SK-N-SH (cell line): ENCODE data around the gene G6PC2. TPM values are rescaled to one million over a fixed set of nuclear protein-coding genes. Genes with fewer than 3 reads are reported as not detected.

Experiments
- CTCF ChIA-PET: fragments of 300-600, 350-600 bp; formaldehyde crosslinking; extraction: SDS; loops from one replicate; lab custom pipeline; 2021; lab: Yijun Ruan, JAX
- POLR2A ChIA-PET: fragments of 350-600 bp; sonication (Branson Sonifier 250); formaldehyde crosslinking; extraction: SDS; loops from one replicate; lab custom pipeline; 2020; ENCODE audit warnings: antibody characterized with exemption, inconsistent platforms; lab: Yijun Ruan, JAX
- DNase-seq: peaks from one replicate; pipeline ENCODE4 v3.0.0; 2012
- H2AFZ ChIP-seq: fragments of 200-600 bp; sonication (generic); 2 replicates; pipeline ENCODE4 v1.8.1; 2016; ENCODE audit warnings: antibody characterized with exemption, mild to moderate bottlenecking, low read depth
- H3F3A ChIP-seq: fragments of 200-600 bp; sonication (generic); replicated peaks from 2 replicates; pipeline ENCODE3; 2016; ENCODE audit warnings: antibody characterized with exemption, mild to moderate bottlenecking; ENCODE audit not compliant: insufficient read depth
- H3K27ac ChIP-seq, 2 experiments: fragments of 200-500 bp in 1 of 2; fragments of 200-600 bp in 1 of 2; sonication (Bioruptor generic) in 1 of 2; sonication (generic), shearing (Covaris generic) in 1 of 2; 2 replicates each; pipeline versions ENCODE4 v1.5.1 to v1.6.1; 2014 to 2016; ENCODE audit warnings: low read depth in 2 of 2, inconsistent platforms in 1 of 2, low read length in 1 of 2, mild to moderate bottlenecking in 1 of 2, mixed read lengths in 1 of 2
- H3K27me3 ChIP-seq: fragments of 200-600 bp; sonication (generic), shearing (Covaris generic); 2 replicates; pipeline ENCODE4 v1.6.1; 2016; ENCODE audit warnings: mixed run types; ENCODE audit not compliant: insufficient read depth
- H3K36me3 ChIP-seq, 2 experiments: fragments of 200-500 bp in 1 of 2; fragments of 200-600 bp in 1 of 2; sonication (Bioruptor generic) in 1 of 2; sonication (generic) in 1 of 2; replicated peaks in 1 of 2; 2 replicates each; pipeline versions ENCODE3 to v1.5.1; 2014 to 2016; ENCODE audit warnings: low read length in 1 of 2, mild to moderate bottlenecking in 1 of 2; ENCODE audit not compliant: insufficient read depth in 2 of 2, control insufficient read depth in 1 of 2
- H3K4me1 ChIP-seq, 2 experiments: fragments of 200-500 bp in 1 of 2; fragments of 200-600 bp in 1 of 2; sonication (Bioruptor generic) in 1 of 2; sonication (generic), shearing (Covaris generic) in 1 of 2; 2 replicates each; pipeline versions ENCODE4 v1.5.1 to v1.6.1; 2014 to 2016; ENCODE audit warnings: low read depth in 1 of 2, low read length in 1 of 2, mixed run types in 1 of 2; ENCODE audit not compliant: insufficient read depth in 2 of 2, control insufficient read depth in 1 of 2
- H3K4me2 ChIP-seq: fragments of 200-600 bp; sonication (generic), shearing (Covaris generic); 2 replicates; pipeline ENCODE4 v1.6.1; 2017; ENCODE audit warnings: mixed run types
- H3K4me3 ChIP-seq, 2 experiments: fragments of 200-500 bp in 1 of 2; fragments of 200-600 bp in 1 of 2; sonication (Bioruptor generic) in 1 of 2; sonication (generic), shearing (Covaris generic) in 1 of 2; 2 replicates each; pipeline versions ENCODE4 v1.5.1 to v1.8.1; 2014 to 2016; ENCODE audit warnings: low read depth in 2 of 2, inconsistent platforms in 1 of 2, low read length in 1 of 2, mild to moderate bottlenecking in 1 of 2, mixed read lengths in 1 of 2, moderate library complexity in 1 of 2
- H3K79me2 ChIP-seq: fragments of 200-600 bp; sonication (generic); 2 replicates; pipeline ENCODE4 v1.8.1; 2017; ENCODE audit warnings: mild to moderate bottlenecking; ENCODE audit not compliant: insufficient read depth
- H3K9ac ChIP-seq: fragments of 200-600 bp; sonication (generic); 2 replicates; pipeline ENCODE4 v1.6.1; 2017; ENCODE audit warnings: mixed run types
- H3K9me2 ChIP-seq: fragments of 200-600 bp; sonication (generic); 2 replicates; pipeline ENCODE4 v1.6.1; 2017; ENCODE audit warnings: mixed run types
- H3K9me3 ChIP-seq: fragments of 200-600 bp; sonication (generic); 2 replicates; pipeline ENCODE4 v1.6.1; 2017; ENCODE audit warnings: mixed run types, mild to moderate bottlenecking, moderate library complexity
- H4K20me1 ChIP-seq: fragments of 200-600 bp; sonication (generic); 2 replicates; pipeline ENCODE4 v1.6.1; 2017; ENCODE audit warnings: mild to moderate bottlenecking, mixed run types; ENCODE audit not compliant: insufficient read depth
- EP300 ChIP-seq, 2 experiments: IDR thresholded peaks; 2 replicates each; pipeline versions ENCODE4 v1.4.0 to v1.6.1; 2012; ENCODE audit warnings: borderline replicate concordance in 1 of 2, low read depth in 1 of 2, low read length in 1 of 2
- FOSL2 ChIP-seq: IDR thresholded peaks from 2 replicates; pipeline ENCODE4 v1.4.0; 2012; ENCODE audit warnings: low read depth, mild to moderate bottlenecking, moderate library complexity, borderline replicate concordance
- FOXM1 ChIP-seq: IDR thresholded peaks from 2 replicates; pipeline ENCODE4 v1.4.0; 2012; ENCODE audit warnings: low read depth, mild to moderate bottlenecking
- GABPA ChIP-seq: IDR thresholded peaks from 2 replicates; pipeline ENCODE4 v1.4.0; 2012; ENCODE audit warnings: low read depth, mild to moderate bottlenecking
- JUND ChIP-seq: IDR thresholded peaks from 2 replicates; pipeline ENCODE4 v1.4.0; 2012
- MAX ChIP-seq: IDR thresholded peaks from 2 replicates; pipeline ENCODE4 v1.4.0; 2012; ENCODE audit warnings: low read depth
- MEF2A ChIP-seq: IDR thresholded peaks from 2 replicates; pipeline ENCODE4 v1.4.0; 2012; ENCODE audit warnings: low read depth, borderline replicate concordance
- PBX3 ChIP-seq: IDR thresholded peaks from 2 replicates; pipeline ENCODE4; 2012
- POLR2AphosphoS5 ChIP-seq: IDR thresholded peaks from 2 replicates; pipeline ENCODE4 v1.6.1; 2012; ENCODE audit warnings: low read depth, low read length
- RAD21 ChIP-seq: IDR thresholded peaks from 2 replicates; pipeline ENCODE4 v1.6.1; 2012; ENCODE audit warnings: mild to moderate bottlenecking, low read length
- RCOR1 ChIP-seq: fragments of 150-350 bp; IDR thresholded peaks from 2 replicates; pipeline ENCODE4 v1.6.1; 2017; ENCODE audit warnings: antibody characterized with exemption, low read length
- RFX5 ChIP-seq: IDR thresholded peaks from 2 replicates; pipeline ENCODE4 v1.6.1; 2012; ENCODE audit warnings: mild to moderate bottlenecking, improper control_type of control experiment, low read length
- SIN3A ChIP-seq: IDR thresholded peaks from 2 replicates; pipeline ENCODE4 v1.6.1; 2012; ENCODE audit warnings: low read depth, mild to moderate bottlenecking, low read length, moderate library complexity, borderline replicate concordance
- SMC3 ChIP-seq: IDR thresholded peaks from 2 replicates; pipeline ENCODE4 v1.6.1; 2012; ENCODE audit warnings: low read depth, low read length, improper control_type of control experiment
- TAF1 ChIP-seq: IDR thresholded peaks from 2 replicates; pipeline ENCODE4 v1.6.1; 2012; ENCODE audit warnings: low read depth, mild to moderate bottlenecking, low read length, moderate library complexity, borderline replicate concordance
- USF1 ChIP-seq: IDR thresholded peaks from 2 replicates; pipeline ENCODE4 v1.4.0; 2012; ENCODE audit warnings: low read depth, borderline replicate concordance
- USF2 ChIP-seq: fragments of 150-350 bp; IDR thresholded peaks from 2 replicates; pipeline ENCODE4 v1.6.1; 2017; ENCODE audit warnings: antibody characterized with exemption, low read length, low read depth, borderline replicate concordance
- YY1 ChIP-seq: IDR thresholded peaks from 2 replicates; pipeline ENCODE4 v1.4.0; 2012; ENCODE audit warnings: low read depth, mild to moderate bottlenecking
- polyA plus RNA-seq, 3 experiments: library from polyadenylated mRNA; depleted of rRNA; stranded (reverse); fragments of >200 nt; gene quantifications; 2 replicates each; pipeline ENCODE4 v1.2.3, GENCODE V29; 2012
- TF ChIP-seq, protein P1 (sequence below): fragments of 150-350 bp; IDR thresholded peaks from 2 replicates; pipeline ENCODE4 v1.6.1; 2016; ENCODE audit warnings: mild to moderate bottlenecking, low read depth, low read length
- TF ChIP-seq, protein P2 (sequence below): fragments of 200-600 bp; sonication (generic); IDR thresholded peaks from 2 replicates; pipeline ENCODE4 v1.6.1; 2017; ENCODE audit warnings: antibody characterized with exemption, mild to moderate bottlenecking, moderate library complexity

Gene G6PC2
- polyA plus RNA-seq, 1 of the 3 experiments (the other 2 are of a cell fraction) = not detected

- Histone ChIP-seq H3K27me3 (no peaks in the 10 kb centered on the region), H2AFZ (no peak overlapping the region), H3K36me3 (no peaks in the 10 kb centered on the region), H3K9me3 (no peaks in the 10 kb centered on the region), H4K20me1 (no peaks in the 10 kb centered on the region), H3F3A (peaks cover 6% of the 10 kb centered on the region), H3K79me2 (peaks cover 5% of the 10 kb centered on the region), H3K27ac (no peak overlapping the region), H3K9me2 (no peaks in the 10 kb centered on the region), H3K4me2 (no peak overlapping the region), H3K4me1 (peaks cover 0 to 3% of the 10 kb centered on the region in 2 experiments; a peak in 1 of 4 replicates), H3K9ac (no peak overlapping the region), H3K4me3 (no peak overlapping the region)
- no peak for DNase-seq
- CTCF ChIA-PET = no interaction called here
- POLR2A ChIA-PET = no interaction called here
- TF ChIP-seq MEF2A (no peak), USF2 (no peak), RAD21 (no peak), GABPA (no peak), USF1 (no peak), YY1 (no peak), POLR2AphosphoS5 (no peak), PBX3 (no peak), RCOR1 (no peak), SIN3A (no peak), FOXM1 (no peak), SMC3 (no peak)
- TF ChIP-seq, protein P1, sequence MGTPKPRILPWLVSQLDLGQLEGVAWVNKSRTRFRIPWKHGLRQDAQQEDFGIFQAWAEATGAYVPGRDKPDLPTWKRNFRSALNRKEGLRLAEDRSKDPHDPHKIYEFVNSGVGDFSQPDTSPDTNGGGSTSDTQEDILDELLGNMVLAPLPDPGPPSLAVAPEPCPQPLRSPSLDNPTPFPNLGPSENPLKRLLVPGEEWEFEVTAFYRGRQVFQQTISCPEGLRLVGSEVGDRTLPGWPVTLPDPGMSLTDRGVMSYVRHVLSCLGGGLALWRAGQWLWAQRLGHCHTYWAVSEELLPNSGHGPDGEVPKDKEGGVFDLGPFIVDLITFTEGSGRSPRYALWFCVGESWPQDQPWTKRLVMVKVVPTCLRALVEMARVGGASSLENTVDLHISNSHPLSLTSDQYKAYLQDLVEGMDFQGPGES = no peak
Observed at GRCh38 chr2:168894720-168895119, 6.4 kb upstream of the G6PC2 start.

- TF ChIP-seq YY1 (no peak), USF2 (no peak), SIN3A (no peak), FOXM1 (no peak), SMC3 (no peak), PBX3 (no peak), TAF1 (no peak), EP300 (IDR thresholded peaks at IDR 0.05; ENCODE audit: borderline replicate concordance in 1 of 2, low read depth in 1 of 2, low read length in 1 of 2) (no peak), JUND (no peak), FOSL2 (no peak), GABPA (no peak), MAX (no peak), RFX5 (no peak)
- TF ChIP-seq, protein P2, sequence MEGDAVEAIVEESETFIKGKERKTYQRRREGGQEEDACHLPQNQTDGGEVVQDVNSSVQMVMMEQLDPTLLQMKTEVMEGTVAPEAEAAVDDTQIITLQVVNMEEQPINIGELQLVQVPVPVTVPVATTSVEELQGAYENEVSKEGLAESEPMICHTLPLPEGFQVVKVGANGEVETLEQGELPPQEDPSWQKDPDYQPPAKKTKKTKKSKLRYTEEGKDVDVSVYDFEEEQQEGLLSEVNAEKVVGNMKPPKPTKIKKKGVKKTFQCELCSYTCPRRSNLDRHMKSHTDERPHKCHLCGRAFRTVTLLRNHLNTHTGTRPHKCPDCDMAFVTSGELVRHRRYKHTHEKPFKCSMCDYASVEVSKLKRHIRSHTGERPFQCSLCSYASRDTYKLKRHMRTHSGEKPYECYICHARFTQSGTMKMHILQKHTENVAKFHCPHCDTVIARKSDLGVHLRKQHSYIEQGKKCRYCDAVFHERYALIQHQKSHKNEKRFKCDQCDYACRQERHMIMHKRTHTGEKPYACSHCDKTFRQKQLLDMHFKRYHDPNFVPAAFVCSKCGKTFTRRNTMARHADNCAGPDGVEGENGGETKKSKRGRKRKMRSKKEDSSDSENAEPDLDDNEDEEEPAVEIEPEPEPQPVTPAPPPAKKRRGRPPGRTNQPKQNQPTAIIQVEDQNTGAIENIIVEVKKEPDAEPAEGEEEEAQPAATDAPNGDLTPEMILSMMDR = no peak
- H3K9ac ChIP-seq = no peak overlapping the region
- H3K4me1 ChIP-seq = no peaks in the 10 kb centered on the region
- H2AFZ ChIP-seq = no peak overlapping the region
- peaks cover 4% of the 10 kb centered on the region for H3F3A ChIP-seq
- no peaks in the 10 kb centered on the region for H3K9me3 ChIP-seq
- H3K9me2 ChIP-seq = no peaks in the 10 kb centered on the region
- no peaks in the 10 kb centered on the region for H3K36me3 ChIP-seq
- H3K27ac ChIP-seq = no peak overlapping the region
- no peaks in the 10 kb centered on the region for H3K27me3 ChIP-seq
- H4K20me1 ChIP-seq = no peaks in the 10 kb centered on the region
- ChIA-PET CTCF (no interaction called here), POLR2A (no interaction called here)
- no peak for DNase-seq
- no peak overlapping the region for H3K4me2 ChIP-seq
- H3K4me3 ChIP-seq = no peak overlapping the region
- no peaks in the 10 kb centered on the region for H3K79me2 ChIP-seq
Observed at GRCh38 chr2:168895771-168896170, 5.3 kb upstream of the G6PC2 start.
